Fibroblast of mammary gland (primary cell): ENCODE data around the gene CEP85.

Experiments used
- DNase-seq: peaks from one replicate; pipeline ENCODE4 v3.0.0-alpha.2; 2010; ENCODE audit warnings: low read depth
- H3K4me3 ChIP-seq: 2 replicates; pipeline ENCODE4 v1.5.1; 2011; ENCODE audit warnings: low read depth, mild to moderate bottlenecking, low read length, moderate library complexity; ENCODE audit not compliant: control insufficient read depth
- TF ChIP-seq, protein P1 (sequence below): conservative IDR thresholded peaks from 2 replicates; pipeline ENCODE4 v1.5.1; 2011; ENCODE audit warnings: low read depth, low read length, inconsistent platforms; ENCODE audit not compliant: control insufficient read depth, insufficient read depth

The CEP85 gene

DNA sequence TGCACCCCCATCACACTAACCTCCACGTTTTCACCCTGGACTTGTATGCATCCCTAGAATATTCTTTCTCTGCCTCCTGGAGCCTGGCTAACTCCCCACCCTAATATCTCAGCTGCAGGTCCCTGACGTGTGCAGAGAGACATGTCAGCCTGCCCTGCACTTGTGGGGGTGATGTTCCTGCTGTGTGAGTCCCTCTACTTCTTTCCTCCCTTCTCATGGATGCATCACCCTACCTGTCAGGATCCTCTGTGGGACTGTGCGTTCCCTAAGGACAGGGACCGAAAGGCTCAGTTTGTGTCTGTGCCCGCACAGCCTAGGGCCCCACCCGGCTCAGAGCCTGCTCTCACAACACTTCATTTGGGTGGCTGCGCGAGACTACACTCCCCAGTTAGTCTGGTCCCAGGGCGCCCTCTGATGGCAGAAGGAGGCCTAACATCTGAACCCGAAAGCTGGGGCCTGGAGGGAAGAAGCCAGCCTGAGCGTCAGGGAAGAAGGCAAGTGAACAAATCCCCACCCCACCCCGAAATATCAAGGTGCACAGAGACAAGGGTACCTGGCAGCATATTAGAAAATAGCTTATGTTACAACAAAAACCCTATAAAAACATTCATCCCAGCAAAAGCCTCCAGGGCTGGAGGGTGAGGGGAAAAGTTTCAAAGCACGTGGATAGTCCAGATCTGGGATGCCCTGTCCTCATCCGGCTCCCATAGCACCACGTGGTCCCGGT lies 87.5 kb downstream of the CEP85 start:
- DNase-seq = peak; percentile 82

DNA sequence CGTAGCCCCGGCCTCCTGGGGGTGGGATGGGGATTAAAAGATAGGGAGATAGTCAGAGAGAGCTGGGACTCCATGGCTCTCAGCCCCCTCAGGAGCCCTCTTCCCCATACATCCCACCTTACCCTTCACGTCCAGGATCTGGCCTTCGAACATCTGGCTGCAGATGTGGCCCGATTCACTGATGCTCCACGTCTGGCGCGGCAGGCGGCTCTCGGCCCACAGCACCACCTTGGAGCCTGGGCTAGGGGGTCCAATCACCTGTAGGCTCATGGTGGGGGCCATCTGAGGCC lies 88.0 kb downstream of the CEP85 start:
- no peak overlapping the region for H3K4me3 ChIP-seq
- TF ChIP-seq, protein P1, sequence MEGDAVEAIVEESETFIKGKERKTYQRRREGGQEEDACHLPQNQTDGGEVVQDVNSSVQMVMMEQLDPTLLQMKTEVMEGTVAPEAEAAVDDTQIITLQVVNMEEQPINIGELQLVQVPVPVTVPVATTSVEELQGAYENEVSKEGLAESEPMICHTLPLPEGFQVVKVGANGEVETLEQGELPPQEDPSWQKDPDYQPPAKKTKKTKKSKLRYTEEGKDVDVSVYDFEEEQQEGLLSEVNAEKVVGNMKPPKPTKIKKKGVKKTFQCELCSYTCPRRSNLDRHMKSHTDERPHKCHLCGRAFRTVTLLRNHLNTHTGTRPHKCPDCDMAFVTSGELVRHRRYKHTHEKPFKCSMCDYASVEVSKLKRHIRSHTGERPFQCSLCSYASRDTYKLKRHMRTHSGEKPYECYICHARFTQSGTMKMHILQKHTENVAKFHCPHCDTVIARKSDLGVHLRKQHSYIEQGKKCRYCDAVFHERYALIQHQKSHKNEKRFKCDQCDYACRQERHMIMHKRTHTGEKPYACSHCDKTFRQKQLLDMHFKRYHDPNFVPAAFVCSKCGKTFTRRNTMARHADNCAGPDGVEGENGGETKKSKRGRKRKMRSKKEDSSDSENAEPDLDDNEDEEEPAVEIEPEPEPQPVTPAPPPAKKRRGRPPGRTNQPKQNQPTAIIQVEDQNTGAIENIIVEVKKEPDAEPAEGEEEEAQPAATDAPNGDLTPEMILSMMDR = no peak
- no peak for DNase-seq

More for the DNA sequence above, 87.5 kb downstream of the CEP85 start:
- H3K4me3 ChIP-seq = no peak overlapping the region
- TF ChIP-seq, protein P1 = peak; percentile 90

DNA sequence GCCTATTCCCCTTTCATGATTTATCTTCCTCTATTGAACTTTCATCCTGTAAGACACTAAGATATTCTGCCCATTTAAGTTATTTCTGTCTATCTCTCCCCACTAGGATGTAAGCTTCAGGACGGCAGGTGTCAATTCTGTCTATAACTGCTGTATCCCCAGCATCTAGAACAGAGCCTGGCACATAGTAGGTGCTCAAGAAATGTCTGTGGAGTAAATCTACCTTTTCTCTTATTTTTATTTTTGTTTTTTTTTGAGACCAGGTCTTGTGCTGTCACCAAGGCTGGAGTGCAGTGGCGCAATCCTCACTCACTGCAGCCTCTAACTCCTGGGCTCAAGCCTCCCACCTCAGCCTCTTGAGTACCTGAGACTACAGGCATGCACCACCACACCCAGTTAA lies 89.4 kb downstream of the CEP85 start:
- TF ChIP-seq, protein P1 = no peak
- DNase-seq = no peak
- no peak overlapping the region for H3K4me3 ChIP-seq

DNA sequence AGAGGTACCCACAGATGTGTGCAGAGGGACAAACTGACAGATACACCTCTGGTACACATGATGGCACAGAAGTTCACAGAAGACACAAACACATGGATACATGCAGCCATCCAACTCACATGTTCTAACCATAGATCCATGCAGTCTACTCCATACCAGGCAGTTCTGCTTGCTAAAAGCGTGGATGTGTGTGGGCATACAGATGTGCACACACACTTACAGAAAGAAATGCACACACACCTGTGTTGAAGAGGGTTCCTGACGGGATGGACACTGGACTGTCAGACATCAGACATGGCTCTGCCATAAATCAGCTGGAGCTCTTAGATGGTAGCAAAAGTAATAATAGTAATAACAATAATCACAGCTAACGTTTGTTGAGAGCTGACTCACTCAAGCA lies 90.5 kb downstream of the CEP85 start:
- no peak for DNase-seq
- TF ChIP-seq, protein P1 = no peak
- H3K4me3 ChIP-seq = no peak overlapping the region

DNA sequence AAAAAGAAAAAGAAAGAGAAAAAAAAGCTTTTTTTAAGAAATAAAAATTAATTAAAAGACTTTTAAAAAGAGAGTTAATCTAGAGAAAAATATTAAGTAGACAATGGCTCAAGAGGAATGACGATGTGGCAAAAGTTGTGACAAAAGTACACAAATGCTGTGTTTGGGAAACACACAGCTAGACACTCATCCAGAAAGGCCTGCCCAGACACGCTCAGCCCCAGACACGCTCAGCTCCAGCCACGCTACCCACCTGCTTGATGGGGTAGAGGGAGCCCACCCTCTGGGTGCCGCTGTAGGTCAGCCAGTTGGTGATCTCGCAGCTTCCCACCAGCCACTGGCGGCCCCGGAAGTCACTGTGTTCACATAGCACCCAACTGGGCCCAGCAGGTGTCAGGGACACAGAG lies 94.0 kb downstream of the CEP85 start:
- TF ChIP-seq, protein P1 = no peak
- DNase-seq = no peak
- H3K4me3 ChIP-seq = no peak overlapping the region
